Stomach (tissue), 9 donors: ENCODE measurements around the gene REX1BD. TPM values are rescaled to one million over a fixed set of nuclear protein-coding genes. Genes with fewer than 3 reads are reported as not detected.
A peak's percentile ranks its signal among the peaks of the same experiment; 100 is the strongest.

Experiments used
- DNase-seq, 2 donors: peaks; one replicate each; pipeline versions ENCODE4 v3.0.0 to v3.0.0-alpha.2; 2013 to 2019
- H3K27ac ChIP-seq, 5 donors: fragments of 200-600 bp in 4 of 5; sonication (generic) in 4 of 5; one replicate each; pipeline ENCODE4 v1.5.1; 2013 to 2019; ENCODE audit warnings: mild to moderate bottlenecking in 1 of 5, moderate library complexity in 1 of 5
- H3K27me3 ChIP-seq, 3 donors: fragments of 200-600 bp; sonication (generic); one replicate each; pipeline ENCODE4 v1.5.1; 2017 to 2019; ENCODE audit warnings: mixed run types in 1 of 3
- H3K36me3 ChIP-seq, 4 donors: fragments of 200-600 bp; sonication (generic); 1 replicate in 3 of 4; 2 replicates in 1 of 4; pipeline ENCODE4 v1.5.1; 2016 to 2019
- H3K4me1 ChIP-seq, 4 donors: fragments of 200-600 bp; sonication (generic); one replicate each; pipeline ENCODE4 v1.5.1; 2016 to 2019
- H3K4me3 ChIP-seq, 4 donors: fragments of 200-600 bp; sonication (generic) in 3 of 4; one replicate each; pipeline ENCODE4 v1.5.1; 2016 to 2019; ENCODE audit warnings: mild to moderate bottlenecking in 1 of 4
- H3K9me3 ChIP-seq, 4 donors: fragments of 200-600 bp; sonication (generic); one replicate each; pipeline ENCODE4 v1.5.1; 2016 to 2019
- CTCF ChIP-seq, 7 experiments: fragments of 450-650 bp in 4 of 7; fragments of 200-600 bp in 3 of 7; sonication (generic) in 3 of 7; IDR thresholded peaks; one replicate each; pipeline ENCODE4 v1.5.1; 2016 to 2019; ENCODE audit warnings: antibody characterized with exemption in 7 of 7, control low read depth in 2 of 7, mild to moderate bottlenecking in 1 of 7
- EP300 ChIP-seq: sonication (generic); formaldehyde crosslinking; IDR thresholded peaks from one replicate; pipeline ENCODE4 v1.6.1; 2017; ENCODE audit warnings: antibody characterized with exemption
- POLR2A ChIP-seq, 4 donors: fragments of 450-650 bp; IDR thresholded peaks; one replicate each; pipeline ENCODE4 v1.6.1; 2016; ENCODE audit warnings: antibody characterized with exemption in 4 of 4, control low read depth in 2 of 4, mild to moderate bottlenecking in 1 of 4, moderate library complexity in 1 of 4
- POLR2AphosphoS5 ChIP-seq, 3 donors: sonication (generic); formaldehyde crosslinking; IDR thresholded peaks; one replicate each; pipeline ENCODE4 v1.6.1; 2016; ENCODE audit warnings: antibody characterized with exemption in 3 of 3
- WGBS, 5 donors: extraction: QIAGEN DNeasy Blood & Tissue Kit in 3 of 5; methylation state at CpG; one replicate each; pipeline versions ENCODE4 v1.1.5 to v1.1.7; 2013 to 2018; 5-methylcytosine and 5-hydroxymethylcytosine counted together
- intact Hi-C: fragments of 100-400 bp; cut with DNase I; formaldehyde crosslinking; loops from one replicate; pipeline ENCODE4 v1.15.1; 2023; ENCODE audit warnings: low total_unique reads
- polyA plus RNA-seq, 3 donors: library from polyadenylated mRNA; stranded (reverse); fragments of 200-250 nt; gene quantifications; one replicate each; pipeline ENCODE4 v1.2.3, GENCODE V29; 2013
- total RNA-seq, 5 donors: library from RNA; depleted of rRNA; stranded (reverse); fragments of >200 nt; gene quantifications; one replicate each; pipeline versions ENCODE4 v1.1.0 to v1.2.3, GENCODE V29; 2014 to 2016
- donor health status: healthy with polysubstance abuse.
- donor health status: Bipolar disorder and iron deficiency.
- donor health status: healthy.

The REX1BD gene
- total and polyA plus RNA-seq, 8 donors, result 15.6 to 483 (median 114) TPM

DNA sequence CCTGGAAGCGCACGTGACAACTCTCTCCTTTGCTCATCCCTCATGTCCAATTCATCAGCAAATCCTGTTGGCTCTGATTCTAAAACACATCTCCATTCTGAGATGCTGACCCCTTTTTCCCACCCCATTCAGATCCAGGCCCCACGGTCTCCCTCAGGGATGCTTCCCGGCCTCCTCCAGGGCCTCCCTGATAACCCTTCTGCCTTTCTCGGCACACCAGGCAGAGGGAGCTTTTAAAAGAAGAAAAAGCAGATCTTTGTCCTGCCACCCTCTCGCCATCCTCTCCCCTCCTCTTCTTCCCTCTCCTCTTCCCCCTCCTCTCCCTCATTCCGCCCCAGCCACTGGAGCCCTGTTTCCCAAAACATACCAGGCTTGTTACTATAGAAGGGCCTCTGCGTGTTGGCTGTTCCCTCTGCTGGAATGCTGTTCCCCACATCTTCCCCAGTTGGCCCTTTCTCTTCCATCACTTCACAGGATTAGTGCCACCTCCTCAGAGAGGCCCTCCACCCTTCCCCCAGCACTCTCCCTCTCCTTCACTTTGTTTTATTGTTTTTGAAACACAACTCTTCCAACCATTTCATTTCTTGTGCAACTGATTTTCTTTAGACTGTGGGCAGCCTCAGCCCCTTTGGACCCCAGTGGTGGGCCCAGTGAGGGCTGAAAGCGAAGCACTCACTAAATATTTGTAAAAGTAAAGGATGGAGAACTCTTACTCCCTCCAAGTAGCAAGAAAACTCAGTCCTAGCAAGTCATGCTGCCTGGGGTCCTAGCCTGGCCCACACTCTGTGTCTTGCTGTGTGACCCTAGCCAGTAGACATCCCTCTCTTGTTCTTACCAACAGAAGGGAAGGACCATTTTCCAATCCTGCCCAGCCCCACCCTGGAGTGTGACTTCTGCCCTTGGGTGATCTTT is 20.5 kb downstream of the REX1BD start:
- WGBS, 5 donors, result 49 to 59% (median 58%) methylated on average over 9 of the region's 9 CpGs
- intact Hi-C loops, result no loop called here
- Histone ChIP-seq H3K9me3 (no peaks in the 10 kb centered on the region), H3K4me1 (peaks cover 48 to 61% (median 58%) of the 10 kb centered on the region in 4 donors), H3K4me3 (no peak overlapping the region), H3K27me3 (peaks cover 57 to 97% (median 96%) of the 10 kb centered on the region in 3 donors), H3K27ac (no peak overlapping the region), H3K36me3 (no peaks in the 10 kb centered on the region)
- no peak for TF ChIP-seq EP300
- TF ChIP-seq POLR2A (IDR thresholded peaks at IDR 0.05), result no peak
- TF ChIP-seq POLR2AphosphoS5 (IDR thresholded peaks at IDR 0.05), result no peak
- no peak for TF ChIP-seq CTCF (IDR thresholded peaks at IDR 0.05)
- no peak for DNase-seq

DNA sequence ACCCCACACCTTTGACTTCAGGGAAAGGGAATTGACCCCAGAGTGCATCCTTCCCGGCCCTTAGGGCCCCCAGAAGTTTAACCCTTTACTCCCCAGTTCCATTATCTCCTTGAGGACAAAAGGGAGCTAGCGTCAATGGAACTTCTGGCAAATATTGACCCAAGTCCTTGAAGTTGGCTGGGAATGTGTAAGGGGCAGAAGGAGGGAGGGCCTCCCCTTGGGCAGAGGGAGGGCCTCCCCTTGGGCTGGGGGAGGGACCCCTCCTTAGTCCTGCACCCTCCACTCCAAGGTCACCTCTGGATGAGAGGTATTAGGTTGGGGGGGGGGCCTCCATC is 21.1 kb downstream of the REX1BD start:
- no peak overlapping the region for H3K27ac ChIP-seq
- no peak overlapping the region for H3K4me3 ChIP-seq
- intact Hi-C loops, result no loop called here
- no peak for TF ChIP-seq POLR2AphosphoS5 (IDR thresholded peaks at IDR 0.05)
- no peak for TF ChIP-seq CTCF (IDR thresholded peaks at IDR 0.05)
- no peak for TF ChIP-seq POLR2A (IDR thresholded peaks at IDR 0.05)
- TF ChIP-seq EP300, result no peak
- 13 to 33% (median 21%) methylated on average over 2 of the region's 2 CpGs for WGBS, 5 donors
- H3K36me3 ChIP-seq, result no peaks in the 10 kb centered on the region
- no peak for DNase-seq
- H3K27me3 ChIP-seq, result peaks cover 52 to 97% (median 96%) of the 10 kb centered on the region in 3 donors
- H3K9me3 ChIP-seq, result no peaks in the 10 kb centered on the region
- H3K4me1 ChIP-seq, result peaks cover 48 to 60% (median 56%) of the 10 kb centered on the region in 4 donors

DNA sequence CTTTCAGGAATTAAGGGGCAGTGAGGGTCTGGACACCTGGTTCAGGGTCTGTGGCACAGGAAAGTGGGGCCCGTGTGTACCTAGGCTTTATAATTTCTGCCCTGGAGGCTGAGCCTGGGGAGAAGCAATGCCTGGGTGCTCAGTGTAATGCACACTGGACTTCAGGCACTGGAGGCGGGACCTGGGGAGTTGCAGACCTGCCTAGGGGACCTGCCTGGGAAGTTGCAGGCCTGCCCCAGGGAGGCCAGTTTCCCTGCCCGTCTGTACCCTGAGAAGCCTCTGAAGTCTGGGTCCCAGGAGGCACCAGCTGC is 21.6 kb downstream of the REX1BD start:
- TF ChIP-seq POLR2AphosphoS5 (IDR thresholded peaks at IDR 0.05) (no peak), CTCF (IDR thresholded peaks at IDR 0.05) (no peak), EP300 (no peak), POLR2A (IDR thresholded peaks at IDR 0.05) (no peak)
- 18 to 69% (median 33%) methylated on average over 2 to 3 of the region's 3 CpGs for WGBS, 5 donors
- DNase-seq, result peak in 1 of 2 donors; percentile 37
- no peaks in the 10 kb centered on the region for H3K9me3 ChIP-seq
- no peak overlapping the region for H3K4me3 ChIP-seq
- peaks cover 48 to 58% (median 55%) of the 10 kb centered on the region in 4 donors for H3K4me1 ChIP-seq
- H3K36me3 ChIP-seq, result no peaks in the 10 kb centered on the region
- H3K27ac ChIP-seq, result no peak overlapping the region
- intact Hi-C loops, result no loop called here
- peaks cover 47 to 97% (median 96%) of the 10 kb centered on the region in 3 donors for H3K27me3 ChIP-seq

GRCh38 chr19:18610556-18611326 is 22.1 kb downstream of the REX1BD start:
- peaks cover 41 to 97% (median 92%) of the 10 kb centered on the region in 3 donors for H3K27me3 ChIP-seq
- H3K9me3 ChIP-seq, result no peaks in the 10 kb centered on the region
- no peaks in the 10 kb centered on the region for H3K36me3 ChIP-seq
- intact Hi-C loops, result no loop called here
- H3K27ac ChIP-seq, result no peak overlapping the region
- 3 to 9% (median 5%) methylated on average over 20 to 45 of the region's 45 CpGs for WGBS, 5 donors
- no peak for TF ChIP-seq EP300
- TF ChIP-seq POLR2A (IDR thresholded peaks at IDR 0.05), result no peak
- TF ChIP-seq CTCF (IDR thresholded peaks at IDR 0.05), result no peak
- TF ChIP-seq POLR2AphosphoS5 (IDR thresholded peaks at IDR 0.05), result no peak
- H3K4me3 ChIP-seq, result peak overlapping the region in 1 of 4 donors; percentile 13
- no peak for DNase-seq
- peaks cover 47 to 52% (median 50%) of the 10 kb centered on the region in 4 donors for H3K4me1 ChIP-seq
